Measurements from ENCODE around the gene COQ2.

Gene COQ2

GRCh38 chr4:83216959-83217683, 67.5 kb downstream of the COQ2 start:
- no peak for DNase-seq (ENCODE audit: low spot score)

DNA sequence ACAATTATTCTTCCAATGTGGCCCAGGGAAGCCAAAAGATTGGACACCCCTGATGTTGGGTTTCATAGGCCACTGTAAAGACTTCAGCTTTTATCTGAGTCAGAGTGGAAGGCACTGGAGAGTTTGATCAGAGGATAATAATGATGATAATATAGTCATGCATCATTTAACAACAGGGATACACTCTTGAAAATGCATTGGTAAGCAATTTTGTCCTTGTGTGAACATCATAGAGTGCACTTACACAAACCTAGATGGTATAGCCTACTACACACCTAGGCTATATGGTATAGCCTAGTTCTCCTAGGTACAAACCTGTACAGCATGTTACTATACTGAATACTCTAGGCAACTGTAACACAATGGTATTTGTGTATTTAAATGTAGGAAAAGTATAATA, 70.5 kb downstream of the COQ2 start:
- no peak for DNase-seq (ENCODE audit: low spot score)
